ENCODE measurements around the gene TMEM240.
"Not testable (repeated sequence)": the region's sequence is repeated elsewhere in the genome, so short reads cannot be mapped to it uniquely, and the experiment has no call there.

TMEM240 gene

GRCh38 chr1:1540818-1541628 is 599 bp upstream of the TMEM240 start:
- no peak for DNase-seq (ENCODE audit: low read depth in 2 of 2)

DNA sequence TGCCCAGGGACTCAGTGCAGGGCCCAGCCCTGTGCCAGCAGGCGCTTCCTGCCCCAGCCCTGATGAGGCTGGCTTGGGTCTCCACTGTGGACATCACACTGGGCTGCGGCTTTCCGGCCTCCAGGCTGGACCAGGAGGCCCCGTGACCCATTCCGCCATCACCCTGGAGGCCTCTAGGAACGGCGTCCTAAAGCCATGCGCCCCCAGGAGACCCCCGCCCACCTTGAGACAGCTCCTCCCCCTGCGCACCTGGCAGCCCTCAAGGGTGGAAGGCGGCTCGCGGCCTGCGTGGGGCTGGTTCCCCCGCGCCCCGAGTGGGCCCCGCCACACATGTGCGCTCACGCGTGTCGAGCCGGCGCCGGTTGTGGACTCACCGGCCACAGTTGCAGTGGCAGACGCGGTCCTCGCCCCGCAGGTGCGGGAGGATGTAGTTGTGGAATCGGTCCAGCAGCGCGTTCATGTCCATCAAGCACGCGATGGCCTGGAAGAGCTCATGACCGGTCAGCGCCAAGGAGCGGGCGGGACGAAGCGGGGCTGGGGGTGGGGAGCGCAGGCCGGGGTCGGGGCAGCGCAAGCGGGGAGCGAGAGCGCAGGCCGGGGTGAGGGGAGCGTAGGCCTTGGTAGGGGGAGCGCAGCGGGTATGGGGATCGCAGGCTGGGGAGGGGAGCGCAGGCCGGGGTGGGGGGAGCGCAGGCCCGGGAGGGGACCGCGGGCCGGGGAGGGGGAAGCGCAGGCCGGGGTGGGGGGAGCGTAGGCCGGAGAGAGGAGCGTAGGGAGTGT is 924 bp downstream of the TMEM240 start:
- no peak for DNase-seq (ENCODE audit: low read depth in 2 of 2)

- DNase-seq (ENCODE audit: low read depth in 2 of 2): no peak
Measured at GRCh38 chr1:1538989-1539309, 1.5 kb downstream of the TMEM240 start.

GRCh38 chr1:1538334-1538733 is 2.1 kb downstream of the TMEM240 start:
- no peak for DNase-seq (ENCODE audit: low read depth in 2 of 2)

DNA sequence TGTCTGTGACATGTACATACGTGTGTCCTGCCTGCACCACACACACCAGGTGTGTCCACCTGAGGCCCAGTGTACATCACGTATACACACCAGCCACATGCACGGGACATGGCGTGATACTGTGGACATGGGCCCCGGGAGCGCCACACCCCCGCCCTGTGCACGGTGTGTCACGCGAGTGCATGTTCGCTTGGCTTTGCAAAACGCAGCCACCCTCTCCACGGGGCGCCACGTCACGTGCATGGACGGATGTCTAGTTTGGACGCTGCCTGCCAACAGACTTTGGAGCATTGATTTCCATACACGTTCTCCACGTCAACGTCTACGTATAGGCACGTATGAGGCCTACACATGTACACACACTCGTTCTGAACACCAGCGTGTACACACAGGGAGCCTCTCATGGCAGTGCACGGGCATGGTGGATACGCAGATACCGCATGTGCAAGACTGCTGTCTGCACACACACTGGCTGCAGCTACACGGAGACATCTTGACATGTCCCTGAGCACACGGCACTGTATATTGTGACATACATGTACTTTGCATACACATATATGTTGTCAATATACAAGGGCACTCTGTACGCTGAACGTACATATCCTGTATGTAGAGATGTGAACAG is 2.7 kb downstream of the TMEM240 start:
- DNase-seq (ENCODE audit: low read depth in 2 of 2): no peak

DNA sequence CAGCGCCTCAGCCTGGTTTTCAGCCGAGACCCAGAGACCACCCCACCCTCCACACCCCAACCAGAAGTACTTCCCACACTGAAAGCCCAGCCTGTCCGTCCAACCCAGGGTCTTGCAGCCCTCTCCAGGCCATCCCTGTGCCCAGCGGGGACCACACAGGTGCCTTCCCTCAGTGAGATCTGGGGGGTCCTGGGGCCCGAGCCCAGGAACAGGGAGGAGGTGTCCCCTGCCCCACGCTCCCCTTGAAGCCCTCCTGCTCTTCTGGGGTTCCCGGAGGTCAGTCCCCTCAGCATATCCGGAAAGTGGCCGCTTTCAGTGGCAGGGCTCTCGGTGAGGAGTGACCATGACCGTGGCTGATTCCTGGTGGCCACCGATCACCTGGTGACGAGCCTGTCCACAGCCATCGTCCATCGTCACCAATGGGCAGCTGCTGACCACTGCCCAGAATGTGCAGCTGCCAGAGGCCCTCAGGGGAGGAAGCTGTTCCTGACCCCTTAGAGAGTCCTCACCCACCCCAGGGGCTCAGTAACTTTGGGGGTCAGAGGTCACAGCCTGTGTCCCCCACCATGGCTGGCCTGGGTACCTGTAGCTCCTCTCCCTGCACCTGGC is 3.4 kb downstream of the TMEM240 start:
- no peak for DNase-seq (ENCODE audit: low read depth in 2 of 2)

DNA sequence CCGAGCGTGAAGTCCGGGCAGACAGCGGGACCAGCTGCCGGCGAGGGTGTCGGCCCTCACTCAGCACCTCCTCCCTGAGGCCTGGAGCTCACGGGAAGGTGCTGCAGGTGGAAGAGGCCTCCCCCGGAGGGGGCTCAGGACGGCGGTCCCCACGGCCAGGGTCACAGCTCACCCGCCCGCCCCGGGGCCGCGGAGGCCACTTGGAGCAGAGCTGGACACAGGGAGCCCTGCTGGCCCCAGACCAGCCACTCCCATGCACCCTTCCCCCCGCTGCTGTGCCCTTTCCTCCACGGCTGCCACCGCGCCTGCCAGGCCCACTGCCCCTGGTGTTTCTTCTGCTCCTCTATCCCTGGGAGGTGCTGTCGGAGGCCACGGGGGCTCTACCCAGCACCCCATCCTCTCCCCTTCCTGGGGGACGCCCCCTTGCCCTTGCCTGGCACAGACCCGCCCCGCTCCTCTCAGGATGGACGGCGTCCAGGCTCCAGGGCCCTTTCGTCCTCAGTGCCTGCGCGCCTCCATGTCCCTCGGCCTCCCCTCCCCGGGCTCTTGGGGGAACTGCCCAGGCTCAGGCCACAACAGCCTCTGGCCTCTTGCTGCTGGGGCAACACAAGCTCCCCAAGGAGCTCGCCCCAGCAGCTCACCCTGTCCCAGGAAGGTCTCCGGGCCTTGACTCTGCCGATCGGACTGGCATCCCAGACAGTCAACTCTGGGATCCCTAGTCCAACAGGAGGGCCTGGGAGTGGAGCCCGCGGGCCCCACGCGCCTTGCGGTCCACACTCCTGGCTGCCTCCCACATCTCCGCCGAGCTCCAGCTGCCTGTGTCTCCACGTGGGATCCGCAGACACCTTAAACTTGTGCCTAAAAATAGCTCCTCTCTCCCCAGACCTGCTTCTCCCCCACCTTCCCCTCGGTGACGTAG is 4.1 kb downstream of the TMEM240 start:
- DNase-seq (ENCODE audit: low read depth in 2 of 2): no peak

- no peak for DNase-seq (ENCODE audit: low read depth in 2 of 2)
Measured at GRCh38 chr1:1535201-1536018, 5.0 kb downstream of the TMEM240 start.

- no peak for DNase-seq (ENCODE audit: low read depth in 2 of 2)
Measured at GRCh38 chr1:1534401-1535154, 5.8 kb downstream of the TMEM240 start.

GRCh38 chr1:1533894-1534291 is 6.5 kb downstream of the TMEM240 start:
- not testable (repeated sequence) for DNase-seq (ENCODE audit: low read depth in 2 of 2)

- DNase-seq (ENCODE audit: low read depth in 2 of 2): not testable (repeated sequence)
Measured at GRCh38 chr1:1533176-1533893, 7.1 kb downstream of the TMEM240 start.

DNA sequence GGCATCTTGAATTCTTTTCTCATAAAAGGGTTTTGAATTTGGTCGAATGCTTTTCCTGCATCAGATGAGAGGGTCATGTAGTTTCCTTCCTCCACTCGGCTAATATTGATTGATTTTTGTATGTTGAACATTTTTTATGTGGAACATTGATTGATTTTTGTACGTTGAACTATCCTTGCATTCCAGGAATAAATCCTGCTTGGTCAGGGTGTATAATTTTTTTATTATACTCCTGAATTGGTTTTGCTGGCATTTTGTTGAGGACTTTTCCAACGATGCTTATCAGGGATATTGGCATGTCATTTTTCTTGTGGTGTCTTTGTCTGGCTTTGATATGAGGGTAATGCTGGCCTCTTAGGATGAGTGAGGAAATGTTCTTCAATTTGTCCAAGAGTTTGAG is 8.5 kb downstream of the TMEM240 start:
- DNase-seq (ENCODE audit: low read depth in 2 of 2): no peak

GRCh38 chr1:1529936-1530335 is 10.5 kb downstream of the TMEM240 start:
- DNase-seq (ENCODE audit: low read depth in 2 of 2): no peak

- DNase-seq (ENCODE audit: low read depth in 2 of 2): no peak
Measured at GRCh38 chr1:1529321-1529720, 11.1 kb downstream of the TMEM240 start.

DNA sequence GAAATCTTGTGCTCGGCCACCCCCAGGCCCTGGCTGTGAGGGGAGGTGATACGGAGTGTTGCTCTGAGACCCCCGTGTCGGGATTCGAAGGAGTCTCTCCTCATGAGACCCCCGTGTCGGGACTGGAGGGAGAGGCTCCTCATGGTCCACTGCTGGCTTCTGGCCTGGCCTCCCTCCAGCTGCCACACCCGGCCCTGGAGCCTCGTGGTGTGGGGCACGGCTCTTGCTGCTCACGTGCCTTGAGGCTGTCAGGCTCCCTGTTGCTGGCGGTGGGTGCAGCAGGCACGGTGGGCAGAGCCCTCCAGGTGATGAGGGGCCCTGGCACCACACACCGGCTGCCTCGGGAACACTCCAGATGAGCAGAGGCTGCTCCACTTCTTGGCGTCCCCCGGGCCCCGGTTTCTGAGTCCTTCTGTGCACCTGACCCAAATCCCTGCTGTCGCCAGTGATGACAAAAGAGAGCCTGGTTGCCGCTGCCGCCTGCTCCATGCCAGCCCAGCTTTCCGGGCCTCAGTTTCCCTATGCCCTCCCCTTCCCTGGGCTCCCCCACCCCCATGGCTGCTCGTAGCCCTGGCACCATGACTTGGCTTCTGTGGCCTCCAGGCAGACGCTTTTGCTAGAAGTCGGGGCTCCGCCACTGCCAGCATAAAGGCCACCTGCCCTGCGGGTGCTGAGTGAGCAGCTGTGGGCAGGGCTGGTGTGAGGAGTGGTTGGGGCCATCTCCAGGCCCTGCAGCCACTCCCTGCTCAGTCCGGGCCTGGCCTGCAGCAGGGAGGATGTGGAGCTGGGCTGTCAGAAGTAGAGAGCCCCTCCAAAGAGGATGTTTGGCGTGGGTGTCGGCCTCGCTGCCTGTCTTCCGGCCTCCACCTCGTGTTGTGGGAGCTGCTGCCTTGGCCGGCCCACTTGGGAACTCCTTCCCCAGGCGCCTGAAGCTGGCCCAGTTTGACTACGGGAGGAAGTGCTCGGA is 11.8 kb downstream of the TMEM240 start:
- no peak for DNase-seq (ENCODE audit: low read depth in 2 of 2)

DNA sequence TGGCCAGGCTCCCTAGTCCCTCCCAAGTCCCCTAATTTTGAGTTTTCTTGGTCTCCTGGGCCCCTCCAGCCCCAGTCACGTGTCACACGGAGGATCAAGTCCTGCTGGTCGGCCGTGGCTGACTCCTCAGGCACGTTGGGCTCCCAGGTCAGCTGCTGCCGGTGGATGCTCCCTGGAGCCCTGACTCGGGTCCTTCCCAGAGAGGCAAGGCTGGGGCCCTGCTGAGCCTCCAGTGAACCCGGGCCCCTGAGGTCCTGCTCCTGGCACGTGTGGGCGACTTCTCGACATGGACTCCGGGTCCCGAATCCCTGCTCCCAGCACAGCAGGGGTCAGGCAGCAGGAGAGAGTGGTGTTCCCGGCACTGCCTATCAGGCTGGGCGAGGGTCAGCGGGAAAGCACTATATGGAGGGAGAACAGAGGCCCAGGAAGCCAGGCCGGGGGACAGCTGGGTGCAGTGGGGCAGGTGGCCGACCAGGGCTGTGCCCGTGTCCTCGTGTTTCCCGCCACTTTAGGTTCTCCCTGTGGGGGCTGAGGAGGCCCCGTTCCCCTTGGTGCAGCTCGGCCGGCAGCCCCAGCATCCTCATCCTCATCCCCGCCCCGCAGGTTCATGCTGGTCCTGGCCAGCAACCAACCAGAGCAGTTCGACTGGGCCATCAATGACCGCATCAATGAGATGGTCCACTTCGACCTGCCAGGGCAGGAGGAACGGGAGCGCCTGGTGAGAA is 13.2 kb downstream of the TMEM240 start:
- DNase-seq (ENCODE audit: low read depth in 2 of 2): no peak

DNA sequence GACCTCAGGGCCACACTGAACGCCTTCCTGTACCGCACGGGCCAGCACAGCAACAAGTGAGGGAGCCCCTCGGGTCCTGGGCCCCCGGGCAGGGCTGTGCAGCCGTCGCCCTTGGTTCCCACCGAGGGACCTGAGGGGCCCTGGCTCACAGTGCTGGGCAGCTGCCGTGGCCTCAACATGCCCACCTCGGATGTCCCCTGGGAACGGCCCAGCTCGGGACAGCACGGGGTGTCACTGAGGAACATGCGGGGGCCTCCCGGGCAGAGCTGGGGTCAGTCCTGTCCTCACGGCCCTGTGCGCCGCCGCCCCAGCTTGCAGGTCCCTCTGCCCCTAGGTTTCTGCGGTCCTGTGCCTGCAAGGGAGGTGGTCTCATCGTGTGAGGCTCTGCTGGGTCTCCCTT is 13.9 kb downstream of the TMEM240 start:
- not testable (repeated sequence) for DNase-seq (ENCODE audit: low read depth in 2 of 2)
